HG02678 (cell line): ENCODE measurements around the gene NFIC.
"Not testable (repeated sequence)": the region's sequence is repeated elsewhere in the genome, so short reads cannot be mapped to it uniquely, and the experiment has no call there.

ENCODE experiments used
- ATAC-seq: cut with Tn5 transposase; IDR thresholded peaks from one replicate; pipeline ENCODE4 v1.9.1; 2021; ENCODE audit warnings: mild to moderate bottlenecking, moderate library complexity; ENCODE audit not compliant: unreplicated experiment

The NFIC gene

GRCh38 chr19:3396881-3397265 lies 30.5 kb downstream of the NFIC start:
- ATAC-seq = no peak

DNA sequence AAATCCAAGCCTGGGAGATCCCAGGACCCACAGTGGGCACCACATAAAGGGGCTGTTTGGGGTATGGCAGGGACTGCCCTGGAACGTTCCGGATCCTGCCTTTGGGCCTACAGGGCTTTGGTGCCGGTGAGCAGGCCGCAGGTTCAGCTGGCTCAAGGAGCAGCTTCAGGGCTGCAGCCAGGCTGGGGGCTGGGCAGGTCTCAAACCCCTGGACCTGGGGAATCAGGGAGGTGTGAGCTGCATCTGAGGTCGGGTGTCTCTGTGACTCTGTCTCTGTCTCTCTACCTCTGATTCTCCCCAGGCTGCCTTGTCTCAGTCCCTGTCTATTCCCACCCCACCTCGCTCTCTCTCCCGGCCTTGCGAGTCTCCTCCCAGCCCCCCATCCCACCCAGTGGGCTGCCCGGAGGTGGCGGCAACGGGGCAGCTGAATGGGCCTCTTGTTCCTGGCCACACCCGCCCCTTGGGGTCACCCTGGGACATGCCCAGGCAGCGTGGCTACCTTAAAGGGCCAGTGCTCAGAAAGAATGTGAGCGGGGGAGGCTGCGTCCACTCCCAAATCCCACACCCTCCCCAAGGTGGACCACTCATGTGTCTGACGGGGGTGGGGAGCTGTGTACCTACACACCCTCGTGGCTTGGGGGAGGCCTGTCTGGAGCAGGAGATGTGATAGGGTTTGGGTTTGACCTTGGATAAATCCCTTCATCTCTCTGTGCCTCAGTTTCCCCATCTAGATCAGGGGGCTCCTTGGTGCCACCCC lies 31.1 kb downstream of the NFIC start:
- no peak for ATAC-seq

DNA sequence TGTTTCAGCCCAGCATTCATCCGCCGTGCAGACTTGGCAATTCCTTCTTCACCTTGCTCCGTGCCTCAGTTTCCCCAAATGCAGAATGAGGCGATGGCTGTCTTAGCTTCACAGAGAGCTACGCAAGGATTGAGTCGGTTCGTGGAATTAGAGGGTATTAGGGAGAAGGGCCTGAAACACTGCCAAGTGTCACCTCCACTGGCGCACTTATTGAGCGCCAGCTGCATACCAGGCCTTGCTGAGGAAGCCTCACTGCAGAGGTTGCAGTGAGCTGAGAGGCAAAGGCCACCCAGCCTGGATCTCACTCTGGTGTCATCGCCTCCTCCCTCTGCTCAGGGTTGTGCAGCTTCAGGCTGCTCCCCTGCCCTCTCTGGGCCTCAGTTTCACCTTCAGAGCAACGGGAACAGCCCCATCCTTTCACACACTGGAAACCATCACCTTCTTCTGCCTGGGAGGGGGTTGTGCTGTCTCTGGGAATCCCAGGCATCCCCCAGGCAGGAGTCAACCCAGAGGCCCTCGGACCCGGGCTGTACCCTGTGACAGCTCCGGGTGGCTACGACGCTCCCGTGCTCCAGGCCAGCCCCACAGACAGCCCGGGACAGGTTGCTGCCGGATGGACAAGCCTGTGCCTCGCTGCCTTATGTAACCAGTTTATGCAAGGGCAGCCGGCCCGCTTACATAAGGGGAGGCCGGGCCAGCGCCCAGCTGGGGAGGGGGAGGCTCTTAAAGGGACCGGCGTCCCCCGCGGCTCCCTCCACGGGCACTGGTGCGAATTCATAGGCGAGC lies 31.9 kb downstream of the NFIC start:
- ATAC-seq = no peak

DNA sequence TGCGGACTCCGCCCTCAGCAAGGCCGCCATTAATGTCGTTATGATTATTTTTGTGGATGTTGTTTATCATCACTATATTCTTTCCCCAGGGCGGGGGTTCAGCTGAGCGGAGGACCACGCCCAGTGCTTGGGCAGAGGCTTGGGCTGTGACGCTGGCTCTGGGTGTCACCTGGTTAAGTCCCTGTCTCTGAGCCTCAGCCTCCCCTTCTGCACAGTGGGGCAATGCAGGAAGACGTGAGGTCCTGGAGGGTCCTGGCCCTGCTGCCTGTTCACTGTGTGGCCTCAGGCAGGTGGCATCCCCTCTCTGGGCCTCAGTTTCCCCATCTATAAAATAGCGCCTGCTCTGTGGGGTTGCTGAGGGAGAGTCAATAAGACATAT lies 32.5 kb downstream of the NFIC start:
- no peak for ATAC-seq

DNA sequence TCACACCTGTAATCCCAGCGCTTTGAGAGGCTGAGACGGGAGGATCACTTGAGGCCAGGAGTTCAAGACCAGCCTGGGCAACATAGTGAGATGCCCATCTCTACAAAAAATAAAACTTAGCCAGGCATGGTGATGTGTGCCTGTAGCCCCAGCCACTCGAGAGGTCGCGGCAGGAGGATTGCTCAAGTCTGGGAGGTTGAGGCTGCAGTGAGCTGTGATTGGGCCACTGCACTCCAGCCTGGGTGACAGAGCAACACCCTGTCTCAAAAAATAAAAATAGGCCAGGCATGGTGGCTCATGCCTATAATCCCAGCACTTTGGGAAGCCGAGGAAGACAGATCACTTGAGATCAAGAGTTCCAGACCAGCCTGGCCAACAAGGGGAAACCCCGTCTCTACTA lies 32.9 kb downstream of the NFIC start:
- not testable (repeated sequence) for ATAC-seq

DNA sequence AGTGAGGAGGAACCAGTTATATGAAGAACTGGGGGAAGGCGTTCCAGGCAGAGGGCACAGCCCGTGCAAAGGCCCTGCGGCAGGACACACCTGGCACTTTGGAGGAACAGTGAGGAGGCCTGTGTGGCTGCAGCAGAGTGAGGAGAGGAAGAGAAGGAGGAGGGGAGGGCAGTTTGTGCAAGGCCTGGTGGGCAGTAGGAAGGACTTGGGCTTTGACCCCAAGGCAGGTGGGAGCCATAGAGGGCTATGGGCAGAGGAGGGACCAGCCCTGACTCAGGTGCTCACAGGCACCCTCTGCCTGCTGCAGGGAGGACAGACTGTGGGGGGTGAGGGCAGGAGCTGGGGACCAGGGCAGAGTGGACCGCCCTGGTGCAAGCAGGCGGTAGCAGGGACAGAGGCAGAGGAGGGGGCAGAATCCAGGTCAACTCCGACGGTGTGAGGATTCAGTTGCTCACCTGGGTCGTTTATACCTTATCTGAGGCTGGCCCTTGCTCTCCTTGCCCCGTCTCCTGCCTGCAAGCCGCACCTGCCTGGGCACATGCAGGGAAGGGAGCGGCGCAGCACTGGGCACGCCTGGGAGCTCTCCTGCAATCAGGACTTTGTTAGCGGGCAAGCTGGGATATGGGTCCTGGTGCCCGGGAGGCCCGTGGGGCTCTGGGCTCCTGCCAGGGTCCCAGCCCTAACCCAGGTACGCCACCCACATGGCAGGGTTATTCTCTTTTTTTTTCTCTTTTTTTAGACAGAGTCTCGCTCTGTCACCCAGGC lies 34.8 kb downstream of the NFIC start:
- ATAC-seq = no peak

- no peak for ATAC-seq
Observed at GRCh38 chr19:3402631-3403443, 36.5 kb downstream of the NFIC start.

GRCh38 chr19:3403489-3404323 lies 37.3 kb downstream of the NFIC start:
- no peak for ATAC-seq

GRCh38 chr19:3404324-3405260 lies 38.2 kb downstream of the NFIC start:
- ATAC-seq = no peak

DNA sequence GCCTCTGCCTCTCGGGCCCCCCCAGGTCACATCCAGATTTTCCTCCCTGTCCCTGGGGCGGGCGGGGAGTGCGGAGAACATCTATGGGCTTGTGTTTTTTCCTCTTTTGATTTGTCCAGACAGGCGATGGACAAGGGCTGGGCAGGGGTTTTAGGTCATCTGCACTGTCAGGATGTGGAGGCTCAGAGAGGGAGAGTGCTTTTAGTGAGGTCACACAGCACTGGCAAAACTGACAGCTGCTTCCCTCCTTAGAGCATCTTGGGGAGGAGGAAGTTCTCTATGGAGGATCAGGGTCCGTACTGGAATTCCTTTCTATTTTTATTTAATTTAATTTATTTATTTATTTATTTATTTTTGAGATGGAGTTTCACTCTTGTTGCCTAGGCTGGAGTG lies 38.9 kb downstream of the NFIC start:
- ATAC-seq = no peak

DNA sequence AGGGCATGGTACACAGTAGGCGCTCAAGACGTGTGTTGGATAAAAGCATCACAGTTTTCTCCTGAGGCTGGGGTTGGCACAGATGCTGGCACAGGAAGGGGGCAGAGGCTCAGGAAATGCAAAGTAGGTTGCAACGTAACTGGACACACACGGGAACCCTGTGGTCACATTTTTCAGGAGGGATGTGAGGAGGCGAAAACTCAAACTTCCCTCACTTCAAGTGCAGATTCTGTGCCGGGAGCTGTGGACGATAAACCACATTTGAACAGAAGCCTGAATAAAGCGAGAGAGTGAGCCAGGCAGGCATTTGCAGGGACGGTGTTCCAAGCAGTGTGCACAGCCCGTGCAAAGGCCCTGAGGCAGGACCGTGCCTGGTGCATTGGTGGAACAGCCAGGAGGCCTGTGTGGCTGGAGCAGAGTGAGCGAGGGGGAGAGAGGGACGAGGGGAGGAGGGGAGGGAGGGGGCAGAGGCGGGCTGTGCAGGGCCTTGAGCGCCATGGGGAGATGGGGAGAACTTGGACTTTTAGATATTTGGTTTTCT lies 40.3 kb downstream of the NFIC start:
- no peak for ATAC-seq

- ATAC-seq = no peak
Observed at GRCh38 chr19:3407556-3408516, 41.5 kb downstream of the NFIC start.

DNA sequence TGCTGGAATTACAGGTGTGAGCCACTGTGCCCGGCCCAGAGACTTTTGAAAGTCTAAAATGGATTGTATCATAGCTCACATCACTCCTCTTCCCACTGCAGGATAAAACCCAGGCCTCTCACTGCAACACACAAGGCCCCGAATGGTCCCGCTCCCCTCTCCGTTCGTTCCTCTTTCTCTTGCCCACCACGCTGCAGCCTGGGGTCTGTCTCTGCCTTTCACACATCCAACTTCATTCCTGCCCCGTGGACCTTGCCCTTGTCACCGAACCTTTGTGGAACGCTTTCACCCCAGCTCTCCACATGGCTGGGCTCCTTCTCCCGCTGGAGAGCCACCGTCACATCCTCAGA lies 42.6 kb downstream of the NFIC start:
- ATAC-seq = no peak

DNA sequence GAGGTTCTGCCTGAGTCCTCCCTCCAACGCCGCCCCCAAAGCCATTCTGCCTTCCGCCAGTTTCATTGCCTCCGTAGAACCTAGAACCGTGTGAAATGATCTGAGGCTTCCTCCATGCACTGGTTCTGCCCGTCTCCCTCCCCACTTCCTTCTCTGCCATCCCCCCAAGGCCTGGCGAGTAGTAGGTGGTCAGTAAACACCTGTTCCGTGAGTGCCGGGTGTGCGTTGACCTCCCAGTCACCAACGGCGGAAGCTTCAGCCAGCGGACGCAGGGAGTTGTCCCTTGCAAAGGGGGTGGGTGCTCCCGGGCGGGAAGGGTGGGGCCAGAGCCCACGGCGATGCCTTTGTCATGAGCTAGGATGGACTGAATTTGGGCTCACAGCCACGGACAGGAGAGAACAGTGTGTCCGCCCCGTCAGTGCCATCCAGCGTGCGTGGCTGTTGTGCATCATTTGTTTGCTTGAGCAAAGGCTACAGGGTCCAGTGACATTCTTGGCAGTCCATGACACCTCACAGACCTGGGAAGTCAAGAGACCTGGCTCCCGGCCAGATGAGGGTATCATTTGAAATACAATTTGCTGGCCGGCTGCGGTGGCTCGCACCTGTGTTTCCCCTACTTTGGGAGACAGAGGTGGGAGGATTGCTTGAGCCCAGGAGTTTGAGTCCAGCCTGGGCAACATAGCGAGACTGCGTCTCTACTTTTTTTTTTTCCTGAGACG lies 43.1 kb downstream of the NFIC start:
- ATAC-seq = no peak

DNA sequence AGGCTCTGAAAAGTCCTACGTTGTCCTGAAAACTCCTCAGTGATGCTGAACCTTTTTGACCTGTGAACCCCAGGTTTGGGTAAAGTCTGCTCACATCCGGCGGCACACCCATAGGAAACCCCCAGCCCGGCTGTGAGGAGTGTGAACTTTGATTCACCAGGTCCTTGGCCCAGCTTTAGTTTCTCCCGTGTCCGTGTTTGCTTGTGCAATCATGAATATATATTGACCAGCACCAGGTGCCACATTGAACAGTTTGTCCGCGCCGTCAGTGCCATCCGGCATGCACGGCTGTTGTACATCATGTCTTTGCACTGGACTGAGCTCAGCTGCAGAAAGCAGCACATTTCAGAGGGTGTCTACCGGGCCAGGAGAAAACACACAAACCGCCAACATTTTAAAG lies 45.3 kb downstream of the NFIC start:
- ATAC-seq = no peak

- no peak for ATAC-seq
Observed at GRCh38 chr19:3412066-3412465, 45.7 kb downstream of the NFIC start.

GRCh38 chr19:3413796-3414327 lies 47.5 kb downstream of the NFIC start:
- no peak for ATAC-seq
